Ishikawa (cell line): ENCODE results near the gene AFP.

Experiments used
- RAD21 ChIP-seq: IDR thresholded peaks from 2 replicates; pipeline ENCODE4 v1.6.1; 2012; ENCODE audit warnings: low read depth
- TAF1 ChIP-seq: IDR thresholded peaks from 2 replicates; pipeline ENCODE4 v1.6.1; 2012; ENCODE audit warnings: low read depth, mild to moderate bottlenecking
- YY1 ChIP-seq: IDR thresholded peaks from 2 replicates; pipeline ENCODE4 v1.6.1; 2012; ENCODE audit warnings: low read depth
- ZBTB7A ChIP-seq: IDR thresholded peaks from 2 replicates; pipeline ENCODE4 v1.6.1; 2012; ENCODE audit warnings: low read depth

GRCh38 chr4:73419106-73420038 is 16.6 kb upstream of the AFP start:
- TF ChIP-seq TAF1 (no peak), ZBTB7A (no peak), RAD21 (no peak), YY1 (no peak)
